ENCODE results near the gene HS1BP3. TPM values are rescaled to one million over a fixed set of nuclear protein-coding genes. Genes with fewer than 3 reads are reported as not detected.

Gene HS1BP3
- total RNA-seq, 1 donor, result 23.0 TPM

DNA sequence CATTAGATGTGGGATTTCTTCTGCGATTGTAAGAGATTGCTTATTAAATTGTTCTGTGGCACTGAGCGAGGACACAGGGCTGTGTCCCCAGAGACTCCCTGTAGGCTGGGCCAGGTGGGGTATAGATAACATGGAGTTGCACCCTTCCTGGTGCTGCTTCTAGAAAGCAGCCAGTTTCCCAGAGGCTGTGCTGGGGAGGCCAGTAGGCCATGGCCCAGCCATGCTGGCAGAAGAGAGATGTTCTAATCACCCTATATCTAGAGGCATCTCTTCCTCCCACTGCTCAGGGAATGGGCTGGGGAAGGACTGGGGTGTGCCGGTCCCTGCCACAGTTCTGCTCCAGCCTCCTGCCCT lies 66.9 kb downstream of the HS1BP3 start:
- no peak overlapping the region for H3K4me3 ChIP-seq (ENCODE audit: low read depth, low read length)
- no peak for DNase-seq (ENCODE audit: low read depth)
- TF ChIP-seq CTCF (IDR thresholded peaks at IDR 0.05; ENCODE audit: insufficient read depth, low read length), result no peak

DNA sequence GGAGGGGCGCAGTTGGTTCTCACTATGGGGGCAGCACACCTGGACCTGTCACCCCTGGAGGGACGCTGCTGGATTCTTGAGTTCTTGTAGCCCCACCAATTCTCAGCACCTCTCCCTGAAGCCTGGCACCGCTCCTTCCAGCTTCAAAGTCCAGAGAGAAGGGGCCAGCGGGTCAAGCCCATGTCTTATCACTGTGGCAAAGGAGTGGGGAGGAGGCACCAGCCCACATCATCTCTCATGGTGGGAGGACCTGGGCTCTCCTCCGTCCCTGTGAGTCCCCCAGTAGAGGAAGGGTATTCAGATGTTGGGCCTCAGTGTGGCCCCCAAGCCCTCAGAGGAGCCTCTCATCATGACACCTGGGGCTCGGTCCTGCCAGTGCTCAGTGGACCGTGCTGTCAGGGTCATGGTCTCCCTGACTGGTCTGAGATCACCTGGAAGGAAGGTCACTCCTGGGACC lies 67.4 kb downstream of the HS1BP3 start:
- TF ChIP-seq CTCF (IDR thresholded peaks at IDR 0.05; ENCODE audit: insufficient read depth, low read length), result no peak
- H3K4me3 ChIP-seq (ENCODE audit: low read depth, low read length), result no peak overlapping the region
- DNase-seq (ENCODE audit: low read depth), result no peak

DNA sequence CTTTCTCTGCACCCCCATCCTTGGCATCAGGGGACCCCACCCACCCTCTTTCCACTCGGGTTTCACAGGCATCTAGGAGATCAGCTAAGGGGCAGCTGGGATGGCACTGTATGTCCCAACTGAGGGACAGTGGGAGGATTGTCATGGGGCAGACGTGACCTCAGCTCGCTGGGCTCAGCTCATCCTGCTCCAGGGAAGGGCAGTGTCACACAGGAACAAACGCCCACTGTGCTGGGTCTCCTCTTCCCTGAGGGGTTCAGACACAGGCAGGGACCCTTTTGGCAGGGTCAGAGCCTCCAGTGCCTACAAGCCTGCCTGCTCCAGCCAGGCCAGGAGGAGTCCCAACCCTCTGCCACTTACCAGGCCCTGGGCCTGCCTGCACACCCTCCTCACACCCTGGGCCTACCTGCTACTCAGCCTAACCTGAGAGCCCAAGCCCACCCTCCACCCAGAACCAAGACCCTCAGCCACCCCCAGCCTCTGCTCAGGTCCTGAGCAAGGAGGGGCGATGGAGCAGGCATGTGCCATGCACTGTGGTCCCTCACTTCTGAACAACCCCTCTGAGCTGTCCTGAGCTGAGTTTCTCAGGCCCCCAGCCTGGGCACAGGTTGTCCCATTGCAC lies 68.2 kb downstream of the HS1BP3 start:
- no peak for TF ChIP-seq CTCF (IDR thresholded peaks at IDR 0.05; ENCODE audit: insufficient read depth, low read length)
- no peak for DNase-seq (ENCODE audit: low read depth)
- H3K4me3 ChIP-seq (ENCODE audit: low read depth, low read length), result no peak overlapping the region

DNA sequence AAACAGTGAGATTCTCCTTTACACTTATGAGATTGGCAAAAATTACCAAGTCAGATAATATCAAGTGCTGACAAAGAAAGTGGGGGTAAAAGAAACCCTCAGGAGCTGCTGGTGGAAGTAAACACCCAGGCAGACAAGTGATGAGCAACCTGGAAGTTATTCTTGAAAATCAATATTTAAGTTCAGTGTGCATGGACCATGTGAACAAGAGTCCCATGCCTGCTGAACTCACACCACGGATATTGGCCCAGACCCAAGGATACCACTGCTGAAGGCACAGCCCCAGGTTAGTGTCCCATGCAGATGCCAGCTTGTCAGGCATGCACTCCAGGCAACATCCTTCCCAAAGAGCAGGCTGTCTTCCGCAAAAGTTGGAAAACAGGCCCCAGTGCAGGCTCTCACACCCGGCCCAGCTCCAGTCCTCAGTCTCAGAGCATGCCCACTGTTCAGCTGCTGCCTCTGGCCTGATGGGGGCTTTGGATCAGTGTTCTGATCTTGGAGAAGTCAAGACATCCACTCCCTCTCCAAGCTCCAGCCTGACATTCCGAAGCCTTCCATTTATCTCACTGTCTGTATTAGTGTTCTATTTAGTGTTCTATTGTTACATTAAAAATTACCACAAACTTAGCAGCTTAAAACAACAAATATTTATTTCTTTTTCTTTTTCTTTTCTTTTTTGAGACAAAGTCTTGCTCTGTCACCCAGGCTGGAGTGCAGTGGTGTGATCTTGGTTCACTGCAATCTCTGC lies 70.0 kb downstream of the HS1BP3 start:
- no peak for DNase-seq (ENCODE audit: low read depth)

GRCh38 chr2:20579866-20580265 lies 71.0 kb downstream of the HS1BP3 start:
- no peak for TF ChIP-seq CTCF (IDR thresholded peaks at IDR 0.05; ENCODE audit: insufficient read depth, low read length)
- DNase-seq (ENCODE audit: low read depth), result no peak
- H3K4me3 ChIP-seq (ENCODE audit: low read depth, low read length), result no peak overlapping the region

More for the DNA sequence above, 70.0 kb downstream of the HS1BP3 start:
- no peak overlapping the region for H3K4me3 ChIP-seq (ENCODE audit: low read depth, low read length)
- TF ChIP-seq CTCF (IDR thresholded peaks at IDR 0.05; ENCODE audit: insufficient read depth, low read length), result no peak

DNA sequence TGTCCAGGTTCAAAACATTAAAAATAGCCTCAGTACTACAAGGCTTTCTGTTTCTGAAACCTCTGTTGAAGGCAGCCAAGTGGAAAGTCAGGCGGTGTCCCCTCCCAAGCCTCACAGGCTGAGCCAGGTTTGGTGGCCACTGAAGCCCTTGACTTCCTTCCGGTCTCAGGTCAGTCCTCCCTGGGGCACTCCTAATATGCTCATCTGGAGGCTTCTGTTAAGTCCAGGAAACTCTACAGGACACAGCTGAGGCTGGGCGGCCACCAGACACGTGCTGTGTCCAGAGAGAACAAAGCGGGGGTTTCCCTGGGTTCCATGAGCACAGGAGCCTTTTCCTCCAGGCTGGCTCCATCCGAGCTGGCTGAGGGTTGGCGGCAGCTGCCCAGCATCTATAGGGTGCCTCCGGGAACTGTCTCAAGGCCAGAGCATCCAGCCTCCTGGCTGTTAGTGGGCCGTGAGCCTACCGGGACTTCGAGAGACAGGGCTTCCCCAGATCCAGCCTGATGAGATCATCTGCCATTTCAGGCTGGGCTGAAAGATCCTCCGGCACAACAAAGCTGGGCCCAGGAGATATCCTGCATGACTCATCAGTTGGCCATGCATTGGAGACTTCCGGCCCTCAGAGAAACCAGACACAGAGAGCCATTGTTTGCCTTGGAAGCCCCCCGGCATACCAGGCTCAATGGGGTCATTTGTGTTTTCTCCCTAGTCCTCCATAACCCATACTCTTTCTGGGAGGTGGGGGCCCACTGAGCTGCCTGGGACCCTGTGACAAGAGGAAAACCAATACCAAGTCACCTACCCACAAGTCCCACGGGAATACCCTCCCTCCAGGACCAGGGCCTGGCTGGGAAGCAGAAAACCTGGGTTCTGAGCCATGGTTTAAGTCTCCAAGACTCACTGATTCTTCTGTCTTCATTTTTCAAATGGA lies 71.7 kb downstream of the HS1BP3 start:
- DNase-seq (ENCODE audit: low read depth), result peak; percentile 97
- no peak for TF ChIP-seq CTCF (IDR thresholded peaks at IDR 0.05; ENCODE audit: insufficient read depth, low read length)
- no peak overlapping the region for H3K4me3 ChIP-seq (ENCODE audit: low read depth, low read length)

Measured in fibroblast of the aortic adventitia (primary cell).